Measurements from ENCODE around the gene PAK4. TPM values are rescaled to one million over a fixed set of nuclear protein-coding genes. Genes with fewer than 3 reads are reported as not detected.

Gene PAK4
- total RNA-seq, 1 experiment from 2014 or later = 55.2 TPM

DNA sequence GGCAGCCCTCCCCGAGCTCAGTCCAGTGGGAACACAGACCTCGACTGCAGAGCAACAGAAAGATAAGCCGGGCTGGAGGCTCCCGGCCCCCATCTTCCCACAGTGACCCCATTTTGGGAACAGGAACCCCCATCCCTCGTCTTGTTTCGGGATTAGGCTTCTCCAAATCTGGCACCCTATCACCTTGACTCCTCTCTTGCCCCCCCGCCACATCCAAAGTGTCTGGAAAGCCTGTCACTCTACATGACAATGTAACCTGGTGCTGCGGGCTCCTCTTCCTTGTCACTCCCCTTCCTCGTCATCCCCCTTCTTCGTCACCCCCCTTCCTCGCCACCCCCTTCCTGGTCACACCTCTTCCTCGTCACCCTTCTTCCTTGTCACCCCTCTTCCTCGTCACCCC lies 10.1 kb downstream of the PAK4 start:
- Histone ChIP-seq H3K27ac (ENCODE audit: low read depth, low read length, poor library complexity, severe bottlenecking) (no peak overlapping the region), H3K27me3 (replicated peaks; ENCODE audit: insufficient read depth, low read depth, low read length, poor library complexity) (no peaks in the 10 kb centered on the region), H3K9me3 (ENCODE audit: low read depth, low read length, poor library complexity, severe bottlenecking) (no peaks in the 10 kb centered on the region), H3K36me3 (ENCODE audit: insufficient read depth, low read length, poor library complexity, severe bottlenecking) (no peaks in the 10 kb centered on the region), H3K4me1 (ENCODE audit: insufficient read depth, low read length, poor library complexity, severe bottlenecking) (no peaks in the 10 kb centered on the region), H3K4me3 (ENCODE audit: low read depth, low read length, poor library complexity, severe bottlenecking) (no peak overlapping the region)
- DNase-seq (ENCODE audit: low spot score) = no peak
- CTCF ChIA-PET = no interaction called here
- intact Hi-C loops (cut with micrococcal nuclease; ENCODE audit: unreplicated experiment) = no loop called here
- POLR2A ChIA-PET (ENCODE audit: low non-redundant PET) = no interaction called here
- no TSS peak for BruUV-seq (replicated peaks)
- TF ChIP-seq, protein P1, sequence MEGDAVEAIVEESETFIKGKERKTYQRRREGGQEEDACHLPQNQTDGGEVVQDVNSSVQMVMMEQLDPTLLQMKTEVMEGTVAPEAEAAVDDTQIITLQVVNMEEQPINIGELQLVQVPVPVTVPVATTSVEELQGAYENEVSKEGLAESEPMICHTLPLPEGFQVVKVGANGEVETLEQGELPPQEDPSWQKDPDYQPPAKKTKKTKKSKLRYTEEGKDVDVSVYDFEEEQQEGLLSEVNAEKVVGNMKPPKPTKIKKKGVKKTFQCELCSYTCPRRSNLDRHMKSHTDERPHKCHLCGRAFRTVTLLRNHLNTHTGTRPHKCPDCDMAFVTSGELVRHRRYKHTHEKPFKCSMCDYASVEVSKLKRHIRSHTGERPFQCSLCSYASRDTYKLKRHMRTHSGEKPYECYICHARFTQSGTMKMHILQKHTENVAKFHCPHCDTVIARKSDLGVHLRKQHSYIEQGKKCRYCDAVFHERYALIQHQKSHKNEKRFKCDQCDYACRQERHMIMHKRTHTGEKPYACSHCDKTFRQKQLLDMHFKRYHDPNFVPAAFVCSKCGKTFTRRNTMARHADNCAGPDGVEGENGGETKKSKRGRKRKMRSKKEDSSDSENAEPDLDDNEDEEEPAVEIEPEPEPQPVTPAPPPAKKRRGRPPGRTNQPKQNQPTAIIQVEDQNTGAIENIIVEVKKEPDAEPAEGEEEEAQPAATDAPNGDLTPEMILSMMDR (conservative IDR thresholded peaks at IDR 0.05; ENCODE audit: low read depth, low read length) = no peak
- no peak for TF ChIP-seq EZH2 (IDR thresholded peaks at IDR 0.05; ENCODE audit: borderline replicate concordance, low read depth, low read length, poor library complexity, severe bottlenecking)

DNA sequence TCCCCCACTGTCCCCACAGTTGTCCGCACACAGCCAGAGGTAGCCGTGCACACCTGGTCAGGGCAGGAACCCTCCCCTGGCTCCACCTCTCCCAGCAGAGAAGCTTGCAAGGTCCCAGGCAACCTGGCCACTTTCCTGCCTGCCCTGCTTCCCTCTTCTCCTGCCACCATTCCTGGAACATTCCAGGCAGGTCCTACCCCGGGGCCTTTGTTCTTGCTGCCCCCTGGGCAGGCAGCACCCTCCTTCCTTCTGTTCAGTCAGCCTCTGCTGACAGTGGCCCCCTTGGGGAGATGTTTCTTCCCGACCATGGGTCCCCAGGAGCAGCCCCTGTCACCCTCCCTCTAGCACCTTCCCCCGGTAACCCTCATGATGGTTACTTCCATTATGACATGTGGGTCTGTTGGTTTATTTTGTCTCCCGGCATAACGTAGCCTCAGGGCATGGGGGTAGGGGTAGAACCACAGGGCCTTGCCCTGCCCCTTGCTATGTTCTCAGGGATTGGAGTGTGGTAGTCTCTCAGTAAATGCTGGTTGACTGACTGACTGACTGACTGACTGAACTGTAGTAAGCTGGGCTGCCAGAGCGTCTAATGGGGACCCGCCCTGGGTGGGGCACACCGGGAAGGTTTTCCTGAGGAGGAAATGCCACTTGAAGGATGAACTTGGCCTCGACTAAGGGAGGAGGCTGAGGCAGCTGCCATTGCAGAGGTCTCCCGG lies 10.8 kb downstream of the PAK4 start:
- BruUV-seq (replicated peaks) = no TSS peak
- DNase-seq (ENCODE audit: low spot score) = no peak
- intact Hi-C loops (cut with micrococcal nuclease; ENCODE audit: unreplicated experiment) = no loop called here

DNA sequence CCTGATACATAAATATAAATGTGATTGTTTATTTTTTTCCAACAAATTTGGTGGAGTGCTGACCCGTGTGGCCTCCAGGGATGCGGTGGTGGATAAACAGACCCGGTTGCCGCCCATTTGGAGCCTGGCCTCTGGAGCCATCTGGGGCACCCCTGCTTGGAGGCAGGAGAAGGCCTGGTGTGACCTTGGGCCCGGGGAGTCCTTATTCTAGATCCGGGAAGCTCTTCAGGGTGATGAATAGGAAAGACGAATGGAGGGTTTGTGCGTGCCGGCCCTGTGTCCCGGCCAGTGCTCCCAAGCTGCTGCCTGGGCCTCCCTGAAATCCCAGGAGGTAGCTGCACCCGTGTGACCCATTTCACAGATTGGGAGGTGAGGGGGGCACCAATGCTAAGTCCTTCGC lies 11.5 kb downstream of the PAK4 start:
- POLR2A ChIA-PET (ENCODE audit: low non-redundant PET) = interaction anchor here (0.6 to 0.7 kb wide), 2 partner anchors 142 to 291 kb away, joined by 7 to 21 read pairs; no protein-coding TSS in a partner anchor
- Histone ChIP-seq H3K36me3 (ENCODE audit: insufficient read depth, low read length, poor library complexity, severe bottlenecking) (no peaks in the 10 kb centered on the region), H3K27me3 (replicated peaks; ENCODE audit: insufficient read depth, low read depth, low read length, poor library complexity) (no peaks in the 10 kb centered on the region), H3K4me1 (ENCODE audit: insufficient read depth, low read length, poor library complexity, severe bottlenecking) (no peaks in the 10 kb centered on the region), H3K4me3 (ENCODE audit: low read depth, low read length, poor library complexity, severe bottlenecking) (no peak overlapping the region), H3K9me3 (ENCODE audit: low read depth, low read length, poor library complexity, severe bottlenecking) (no peaks in the 10 kb centered on the region), H3K27ac (ENCODE audit: low read depth, low read length, poor library complexity, severe bottlenecking) (no peak overlapping the region)
- CTCF ChIA-PET = interaction anchor here (0.9 kb wide), 1 partner anchor 42 kb away, joined by 9 read pairs; no protein-coding TSS in a partner anchor
- DNase-seq (ENCODE audit: low spot score) = no peak
- no TSS peak for BruUV-seq (replicated peaks)
- intact Hi-C loops (cut with micrococcal nuclease; ENCODE audit: unreplicated experiment) = no loop called here
- TF ChIP-seq, protein P1 (conservative IDR thresholded peaks at IDR 0.05; ENCODE audit: low read depth, low read length) = no peak
- no peak for TF ChIP-seq EZH2 (IDR thresholded peaks at IDR 0.05; ENCODE audit: borderline replicate concordance, low read depth, low read length, poor library complexity, severe bottlenecking)

More for the DNA sequence above, 10.8 kb downstream of the PAK4 start:
- TF ChIP-seq, protein P1 (conservative IDR thresholded peaks at IDR 0.05; ENCODE audit: low read depth, low read length) = no peak
- TF ChIP-seq EZH2 (IDR thresholded peaks at IDR 0.05; ENCODE audit: borderline replicate concordance, low read depth, low read length, poor library complexity, severe bottlenecking) = no peak
- CTCF ChIA-PET = no interaction called here
- no peaks in the 10 kb centered on the region for H3K4me1 ChIP-seq (ENCODE audit: insufficient read depth, low read length, poor library complexity, severe bottlenecking)
- H3K27ac ChIP-seq (ENCODE audit: low read depth, low read length, poor library complexity, severe bottlenecking) = no peak overlapping the region
- POLR2A ChIA-PET (ENCODE audit: low non-redundant PET) = interaction anchor here (0.6 kb wide), 1 partner anchor 143 kb away, joined by 21 read pairs; no protein-coding TSS in a partner anchor
- no peaks in the 10 kb centered on the region for H3K27me3 ChIP-seq (replicated peaks; ENCODE audit: insufficient read depth, low read depth, low read length, poor library complexity)
- no peak overlapping the region for H3K4me3 ChIP-seq (ENCODE audit: low read depth, low read length, poor library complexity, severe bottlenecking)
- no peaks in the 10 kb centered on the region for H3K36me3 ChIP-seq (ENCODE audit: insufficient read depth, low read length, poor library complexity, severe bottlenecking)
- H3K9me3 ChIP-seq (ENCODE audit: low read depth, low read length, poor library complexity, severe bottlenecking) = no peaks in the 10 kb centered on the region

Measured in A673 (cell line).